Measurements from ENCODE around the gene UROS.

UROS gene

DNA sequence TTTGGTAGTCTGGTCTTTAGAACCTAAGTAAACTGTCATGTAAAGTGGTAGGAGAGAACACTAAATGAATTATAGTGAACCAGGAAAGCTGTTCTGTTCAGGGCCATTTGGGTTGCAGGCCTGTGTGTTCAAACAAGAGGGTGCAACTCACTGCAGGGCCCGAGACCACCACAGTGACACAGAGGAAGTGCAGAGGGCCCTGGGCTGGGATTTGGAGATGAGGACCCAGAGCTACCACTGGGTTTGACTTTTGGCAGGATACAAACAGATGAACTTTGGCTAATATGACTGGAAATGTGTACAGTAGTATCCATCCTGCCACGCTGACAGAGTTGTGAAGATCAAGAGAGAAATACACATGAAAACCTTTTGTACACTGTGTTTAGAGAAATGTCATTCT is 57.2 kb downstream of the UROS start:
- H3K9me3 ChIP-seq (ENCODE audit: severe bottlenecking), result no peaks in the 10 kb centered on the region
- peaks cover 34% of the 10 kb centered on the region for H3K36me3 ChIP-seq (ENCODE audit: low read depth)
- no peak overlapping the region for H3K27ac ChIP-seq (ENCODE audit: poor library complexity, severe bottlenecking)
- no peak overlapping the region for H3K4me3 ChIP-seq (ENCODE audit: severe bottlenecking)
- TF ChIP-seq, protein P1, sequence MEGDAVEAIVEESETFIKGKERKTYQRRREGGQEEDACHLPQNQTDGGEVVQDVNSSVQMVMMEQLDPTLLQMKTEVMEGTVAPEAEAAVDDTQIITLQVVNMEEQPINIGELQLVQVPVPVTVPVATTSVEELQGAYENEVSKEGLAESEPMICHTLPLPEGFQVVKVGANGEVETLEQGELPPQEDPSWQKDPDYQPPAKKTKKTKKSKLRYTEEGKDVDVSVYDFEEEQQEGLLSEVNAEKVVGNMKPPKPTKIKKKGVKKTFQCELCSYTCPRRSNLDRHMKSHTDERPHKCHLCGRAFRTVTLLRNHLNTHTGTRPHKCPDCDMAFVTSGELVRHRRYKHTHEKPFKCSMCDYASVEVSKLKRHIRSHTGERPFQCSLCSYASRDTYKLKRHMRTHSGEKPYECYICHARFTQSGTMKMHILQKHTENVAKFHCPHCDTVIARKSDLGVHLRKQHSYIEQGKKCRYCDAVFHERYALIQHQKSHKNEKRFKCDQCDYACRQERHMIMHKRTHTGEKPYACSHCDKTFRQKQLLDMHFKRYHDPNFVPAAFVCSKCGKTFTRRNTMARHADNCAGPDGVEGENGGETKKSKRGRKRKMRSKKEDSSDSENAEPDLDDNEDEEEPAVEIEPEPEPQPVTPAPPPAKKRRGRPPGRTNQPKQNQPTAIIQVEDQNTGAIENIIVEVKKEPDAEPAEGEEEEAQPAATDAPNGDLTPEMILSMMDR (IDR thresholded peaks at IDR 0.05; ENCODE audit: poor library complexity, severe bottlenecking), result no peak
- no peaks in the 10 kb centered on the region for H3K4me1 ChIP-seq (ENCODE audit: insufficient read depth, poor library complexity, severe bottlenecking)
- ATAC-seq (ENCODE audit: low read depth) (no peak), DNase-seq (ENCODE audit: low spot score) (no peak)
- no peaks in the 10 kb centered on the region for H3K27me3 ChIP-seq (ENCODE audit: insufficient read depth, poor library complexity, severe bottlenecking)

- TF ChIP-seq, protein P1 (IDR thresholded peaks at IDR 0.05; ENCODE audit: poor library complexity, severe bottlenecking), result no peak
- H3K36me3 ChIP-seq (ENCODE audit: low read depth), result peaks cover 55% of the 10 kb centered on the region
- H3K4me3 ChIP-seq (ENCODE audit: severe bottlenecking), result no peak overlapping the region
- H3K27me3 ChIP-seq (ENCODE audit: insufficient read depth, poor library complexity, severe bottlenecking), result no peaks in the 10 kb centered on the region
- H3K27ac ChIP-seq (ENCODE audit: poor library complexity, severe bottlenecking), result no peak overlapping the region
- DNase-seq (ENCODE audit: low spot score) (no peak), ATAC-seq (ENCODE audit: low read depth) (no peak)
- H3K4me1 ChIP-seq (ENCODE audit: insufficient read depth, poor library complexity, severe bottlenecking), result no peaks in the 10 kb centered on the region
- H3K9me3 ChIP-seq (ENCODE audit: severe bottlenecking), result no peaks in the 10 kb centered on the region
These were observed 60.1 kb downstream of the UROS start for GRCh38 chr10:125762692-125763648.

DNA sequence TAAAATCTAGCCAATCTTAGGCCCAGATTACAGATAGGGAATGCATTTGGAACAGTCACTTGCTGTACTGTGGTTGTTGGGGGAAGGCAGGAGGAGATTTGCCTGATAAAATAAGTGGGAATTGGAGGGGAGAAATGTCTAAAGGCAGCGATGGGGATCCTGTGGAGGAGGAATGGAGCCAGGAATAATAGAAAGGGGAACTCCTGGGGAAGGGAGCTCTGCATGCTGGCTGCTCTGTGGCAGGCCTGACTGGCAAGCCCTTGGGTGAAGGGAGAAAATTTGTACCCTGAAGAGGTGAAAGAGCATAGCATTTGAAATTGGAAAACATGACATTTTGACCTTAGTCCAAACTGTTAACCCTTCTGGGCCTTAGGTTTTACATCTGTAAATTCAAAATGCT is 61.1 kb downstream of the UROS start:
- peaks cover 65% of the 10 kb centered on the region for H3K36me3 ChIP-seq (ENCODE audit: low read depth)

GRCh38 chr10:125757742-125758141 is 65.3 kb downstream of the UROS start:
- TF ChIP-seq, protein P1 (IDR thresholded peaks at IDR 0.05; ENCODE audit: poor library complexity, severe bottlenecking), result no peak
- peaks cover 77% of the 10 kb centered on the region for H3K36me3 ChIP-seq (ENCODE audit: low read depth)
- H3K4me1 ChIP-seq (ENCODE audit: insufficient read depth, poor library complexity, severe bottlenecking), result no peaks in the 10 kb centered on the region
- no peak for DNase-seq (ENCODE audit: low spot score)
- H3K9me3 ChIP-seq (ENCODE audit: severe bottlenecking), result no peaks in the 10 kb centered on the region
- no peak overlapping the region for H3K27ac ChIP-seq (ENCODE audit: poor library complexity, severe bottlenecking)
- ATAC-seq (ENCODE audit: low read depth), result no peak
- H3K27me3 ChIP-seq (ENCODE audit: insufficient read depth, poor library complexity, severe bottlenecking), result no peaks in the 10 kb centered on the region
- no peak overlapping the region for H3K4me3 ChIP-seq (ENCODE audit: severe bottlenecking)

More for the DNA sequence above, 61.1 kb downstream of the UROS start:
- H3K4me3 ChIP-seq (ENCODE audit: severe bottlenecking), result no peak overlapping the region
- H3K9me3 ChIP-seq (ENCODE audit: severe bottlenecking), result no peaks in the 10 kb centered on the region
- DNase-seq (ENCODE audit: low spot score) (no peak), ATAC-seq (ENCODE audit: low read depth) (no peak)
- H3K27ac ChIP-seq (ENCODE audit: poor library complexity, severe bottlenecking), result no peak overlapping the region
- no peaks in the 10 kb centered on the region for H3K27me3 ChIP-seq (ENCODE audit: insufficient read depth, poor library complexity, severe bottlenecking)
- TF ChIP-seq, protein P1 (IDR thresholded peaks at IDR 0.05; ENCODE audit: poor library complexity, severe bottlenecking), result no peak
- H3K4me1 ChIP-seq (ENCODE audit: insufficient read depth, poor library complexity, severe bottlenecking), result no peaks in the 10 kb centered on the region
